Activated CD8-positive, alpha-beta T cell treated with anti-CD3 and anti-CD28 coated beads, Interleukin-2, amount 10 ng/mL, durations not matched to agents 7 days and 5 days (primary cell): ENCODE measurements around the gene ANKFY1. TPM values are rescaled to one million over a fixed set of nuclear protein-coding genes. Genes with fewer than 3 reads are reported as not detected.

Source experiments
- ATAC-seq: fragments of 150-1000 bp; cut with Tn5 transposase; one replicate; pipeline ENCODE4 v1.10.0; 2021; ENCODE audit warnings: moderate library complexity
- CTCF ChIA-PET: fragments of 350-600 bp; sonication (Branson Sonifier 250); formaldehyde crosslinking; loops from one replicate; lab custom pipeline; 2021; ENCODE audit warnings: antibody characterized with exemption; lab: Charles Lee
- POLR2A ChIA-PET: fragments of 350-600 bp; sonication (Branson Sonifier 250); formaldehyde crosslinking; loops from one replicate; lab custom pipeline; 2021; ENCODE audit warnings: antibody characterized with exemption; lab: Charles Lee
- DNase-seq: peaks from one replicate; pipeline ENCODE4 v3.0.0-alpha.2; 2020
- H3K27ac Mint-ChIP-seq: one replicate; pipeline ENCODE4 v1.8.0; 2021; ENCODE audit warnings: mild to moderate bottlenecking, mixed read lengths
- H3K27me3 Mint-ChIP-seq: one replicate; pipeline ENCODE4 v1.8.0; 2021; ENCODE audit warnings: low read depth, mixed read lengths
- H3K36me3 Mint-ChIP-seq: one replicate; pipeline ENCODE4 v1.8.0; 2021; ENCODE audit warnings: low read depth, mixed read lengths
- H3K4me1 Mint-ChIP-seq: one replicate; pipeline ENCODE4 v1.8.0; 2021; ENCODE audit warnings: low read depth, mixed read lengths
- H3K4me3 Mint-ChIP-seq: one replicate; pipeline ENCODE4 v1.8.0; 2021; ENCODE audit warnings: mild to moderate bottlenecking, mixed read lengths
- H3K9me3 Mint-ChIP-seq: one replicate; pipeline ENCODE4 v1.8.0; 2022; ENCODE audit warnings: mixed read lengths; ENCODE audit not compliant: insufficient read depth
- total RNA-seq, 2 experiments: library from RNA; stranded (reverse); gene quantifications; one replicate each; pipeline ENCODE4 v1.2.3, GENCODE V29; 2021

Gene ANKFY1
- total RNA-seq, 2 experiments from 2014 or later, result 78.9 to 81.9 TPM

DNA sequence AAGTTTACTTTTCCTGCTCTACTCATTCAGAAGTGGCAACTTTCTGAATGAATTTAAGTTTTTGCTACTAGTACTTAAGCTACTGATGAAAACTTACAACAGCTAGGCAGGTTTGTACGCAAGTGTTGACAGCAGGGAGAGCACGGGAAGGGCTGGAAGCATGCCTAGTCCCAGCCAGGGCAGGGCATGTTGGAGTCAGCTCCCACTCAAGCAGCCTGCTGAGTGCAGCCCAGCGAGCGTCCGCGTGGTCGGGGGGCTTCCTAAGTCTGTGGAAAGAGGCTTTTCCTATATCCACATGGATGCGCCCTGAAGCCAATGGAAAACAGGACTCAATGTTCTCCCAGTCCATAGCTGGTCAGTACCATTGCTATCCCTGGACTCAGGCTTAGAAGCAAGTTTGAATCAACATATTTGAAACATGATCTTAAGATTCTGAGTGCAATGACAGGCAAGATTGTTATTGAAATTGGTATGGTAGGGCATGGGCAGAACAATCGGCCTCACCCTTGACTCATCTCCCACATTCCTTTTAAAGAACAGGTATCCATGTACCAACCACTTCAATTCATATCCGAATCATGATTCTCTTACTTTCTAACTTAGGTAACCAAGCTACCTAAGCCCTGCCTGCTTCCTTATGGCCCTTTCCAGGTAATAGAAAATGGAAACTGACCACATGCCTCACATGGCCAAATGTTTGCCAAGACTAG, 98.3 kb downstream of the ANKFY1 start:
- H3K36me3 Mint-ChIP-seq, result peaks cover 48% of the 10 kb centered on the region
- peaks cover 6% of the 10 kb centered on the region for H3K4me1 Mint-ChIP-seq
- H3K27me3 Mint-ChIP-seq, result no peaks in the 10 kb centered on the region
- no peaks in the 10 kb centered on the region for H3K9me3 Mint-ChIP-seq
- ChIA-PET POLR2A (interaction anchor here (1.5 to 2.4 kb wide), 2 partner anchors 10 to 22 kb away, joined by 7 to 9 read pairs; no protein-coding TSS in a partner anchor), CTCF (interaction anchor here (0.9 kb wide), 1 partner anchor 35 kb away, joined by 3 read pairs; no protein-coding TSS in a partner anchor)
- H3K4me3 Mint-ChIP-seq, result no peak overlapping the region
- DNase-seq, result no peak
- ATAC-seq, result no peak
- H3K27ac Mint-ChIP-seq, result no peak overlapping the region

DNA sequence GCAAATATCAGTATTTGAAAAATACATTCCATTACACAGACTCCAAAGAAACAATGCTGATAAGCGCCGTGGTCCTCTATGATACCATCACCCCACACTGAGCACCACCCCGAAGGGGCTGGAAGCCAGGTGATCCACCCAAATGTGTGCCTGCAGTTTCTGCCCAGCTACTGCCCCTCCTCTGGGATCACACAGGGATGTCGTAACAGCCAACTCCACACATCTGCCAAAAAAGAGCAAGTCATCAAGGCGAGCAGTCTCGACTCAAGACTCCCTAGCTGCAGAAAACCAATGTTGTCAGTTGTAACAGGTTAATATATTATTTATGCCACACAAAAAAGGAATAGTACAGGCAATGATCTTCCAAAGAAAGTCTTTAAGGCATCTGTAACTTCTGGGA, 99.8 kb downstream of the ANKFY1 start:
- ATAC-seq, result no peak
- Mint-ChIP-seq H3K4me1 (peaks cover 6% of the 10 kb centered on the region), H3K9me3 (no peaks in the 10 kb centered on the region), H3K27me3 (no peaks in the 10 kb centered on the region), H3K4me3 (no peak overlapping the region), H3K27ac (no peak overlapping the region), H3K36me3 (peaks cover 33% of the 10 kb centered on the region)
- no peak for DNase-seq
- POLR2A ChIA-PET, result no interaction called here
- CTCF ChIA-PET, result interaction anchor here (1.1 kb wide), 1 partner anchor 19 kb away, joined by 3 read pairs; no protein-coding TSS in a partner anchor

DNA sequence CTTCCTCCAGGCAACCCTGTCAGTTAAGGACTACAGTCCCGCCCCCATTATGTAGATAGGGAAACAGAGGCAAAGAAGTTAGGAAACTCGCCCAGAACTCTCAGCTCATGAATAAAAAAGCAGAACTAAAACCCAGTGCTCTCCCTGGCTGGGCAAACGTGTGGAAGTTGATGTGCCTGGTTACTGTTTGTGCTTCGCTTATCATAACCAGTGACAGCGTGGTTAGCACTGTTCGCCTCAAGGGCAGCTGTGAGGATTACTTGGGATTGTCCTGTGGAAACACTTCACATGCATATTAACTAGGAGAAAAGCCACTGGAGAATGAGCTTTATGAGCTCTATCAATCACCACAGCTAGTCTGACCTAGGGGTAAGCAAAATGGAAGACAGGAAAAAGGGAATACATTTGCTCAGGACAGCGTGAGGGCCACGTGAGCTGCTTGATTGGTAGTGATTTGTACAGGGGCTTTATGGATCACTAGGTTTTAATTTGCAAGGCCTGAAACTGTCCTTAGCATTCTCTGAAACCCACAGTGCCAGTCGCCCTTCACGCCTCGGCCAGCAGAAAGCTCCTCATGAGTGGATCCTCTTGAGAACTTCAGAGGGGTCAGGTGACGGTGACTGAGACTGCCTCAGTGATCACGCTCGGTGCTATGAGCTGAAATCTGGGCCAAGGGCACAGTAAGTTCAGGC, 100.9 kb downstream of the ANKFY1 start:
- CTCF ChIA-PET, result interaction anchor here (1.1 to 1.7 kb wide), 2 partner anchors 14 to 18 kb away, joined by 3 to 4 read pairs; no protein-coding TSS in a partner anchor
- POLR2A ChIA-PET, result interaction anchor here (0.5 to 1.9 kb wide), 4 partner anchors 9 to 1749 kb away, joined by 3 to 6 read pairs (median 4); partner anchors contain the start of genes CYB5D2 and ZZEF1
- no peak for ATAC-seq
- Mint-ChIP-seq H3K27ac (no peak overlapping the region), H3K36me3 (peaks cover 31% of the 10 kb centered on the region), H3K4me3 (no peak overlapping the region), H3K9me3 (no peaks in the 10 kb centered on the region), H3K27me3 (no peaks in the 10 kb centered on the region), H3K4me1 (peaks cover 6% of the 10 kb centered on the region)
- DNase-seq, result no peak

DNA sequence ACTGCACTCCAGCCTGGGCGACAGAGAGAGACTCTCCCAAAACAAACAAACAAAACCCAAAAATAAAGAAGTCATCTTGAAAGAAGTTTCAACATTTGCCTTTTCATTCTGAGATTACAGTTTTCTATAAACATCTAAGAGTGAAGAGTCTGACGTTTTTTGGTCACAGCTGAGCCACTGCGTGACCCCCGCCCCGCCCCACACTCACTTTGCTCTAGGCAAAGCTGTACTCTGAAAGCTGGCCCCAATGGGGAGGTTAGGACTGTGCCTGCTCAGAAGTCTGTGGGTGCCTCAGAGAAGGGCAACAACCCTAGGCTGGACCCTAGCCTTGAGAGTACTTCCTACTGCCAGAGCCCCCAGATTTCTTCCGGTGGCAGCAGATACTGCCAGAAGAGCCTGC, 101.5 kb downstream of the ANKFY1 start:
- Mint-ChIP-seq H3K4me3 (no peak overlapping the region), H3K9me3 (no peaks in the 10 kb centered on the region), H3K36me3 (peaks cover 25% of the 10 kb centered on the region), H3K27ac (peak overlapping the region; percentile 51), H3K4me1 (peaks cover 6% of the 10 kb centered on the region), H3K27me3 (no peaks in the 10 kb centered on the region)
- CTCF ChIA-PET, result interaction anchor here (1.7 kb wide), 1 partner anchor 14 kb away, joined by 4 read pairs; no protein-coding TSS in a partner anchor
- ATAC-seq (no peak), DNase-seq (no peak)
- POLR2A ChIA-PET, result interaction anchor here (1.3 to 1.9 kb wide), 3 partner anchors 9 to 20 kb away, joined by 4 to 6 read pairs (median 5); partner anchors contain the start of genes CYB5D2 and ZZEF1

DNA sequence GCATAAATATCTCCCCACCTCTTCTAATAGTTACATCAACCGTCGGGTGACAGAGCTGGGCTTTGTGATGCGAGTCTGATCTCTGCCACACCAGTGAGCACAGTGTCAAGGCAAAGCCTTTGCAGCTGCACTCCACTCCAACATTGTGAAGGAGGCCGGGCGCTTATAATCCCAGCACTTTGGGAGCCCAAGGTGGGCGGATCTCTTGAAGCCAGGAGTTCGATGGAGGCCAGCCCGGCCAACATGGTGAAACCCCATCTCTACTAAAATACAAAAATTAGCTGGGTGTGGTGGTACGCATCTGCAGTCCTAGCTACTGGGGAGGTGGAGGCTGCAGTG, 101.8 kb downstream of the ANKFY1 start:
- H3K27me3 Mint-ChIP-seq, result no peaks in the 10 kb centered on the region
- POLR2A ChIA-PET, result interaction anchor here (1.4 to 1.9 kb wide), 2 partner anchors 8 to 19 kb away, joined by 4 to 6 read pairs; partner anchors contain the start of genes CYB5D2 and ZZEF1

DNA sequence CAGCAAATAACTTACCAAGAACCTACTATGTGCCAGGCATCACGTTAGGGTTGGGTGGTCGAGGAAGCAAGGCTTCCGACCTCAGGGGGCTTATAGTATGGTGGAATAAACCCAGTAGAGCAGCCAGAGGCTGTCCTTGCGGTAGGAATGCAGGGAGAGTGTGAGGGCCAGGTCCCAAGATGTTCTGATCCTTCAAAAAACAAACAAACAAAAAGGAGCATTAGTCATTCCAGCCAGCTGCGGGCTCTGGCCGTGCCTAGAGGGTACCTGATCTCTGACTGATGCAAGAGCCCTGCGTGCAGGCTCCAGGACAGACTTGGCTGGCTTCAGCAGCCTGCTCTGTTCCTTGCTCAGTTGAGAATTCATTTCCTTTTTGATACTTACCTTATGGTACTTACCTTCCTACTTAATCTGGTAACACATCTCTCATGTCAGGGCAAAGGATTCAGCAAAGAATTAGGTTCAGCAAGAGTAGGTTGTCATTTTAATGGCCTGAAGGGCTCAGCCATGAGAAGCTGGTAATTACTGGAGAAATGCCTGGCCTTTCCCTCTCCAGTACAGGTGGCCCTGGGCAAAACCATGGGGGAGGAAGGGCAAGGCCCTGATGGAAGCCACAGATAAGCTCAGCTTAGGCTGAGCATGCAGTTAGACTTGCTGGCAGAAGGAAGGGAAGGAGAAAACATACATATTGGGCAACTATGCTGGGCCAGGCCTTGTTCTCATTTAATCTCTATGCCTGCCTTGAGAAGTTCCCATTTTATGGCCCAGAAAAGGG, 102.4 kb downstream of the ANKFY1 start:
- ChIA-PET CTCF (interaction anchor here (1.7 kb wide), 1 partner anchor 15 kb away, joined by 4 read pairs; no protein-coding TSS in a partner anchor), POLR2A (interaction anchor here (1.9 kb wide), 1 partner anchor 19 kb away, joined by 6 read pairs; the partner anchor contains the start of genes CYB5D2 and ZZEF1)
- DNase-seq, result no peak
- Mint-ChIP-seq H3K4me3 (no peak overlapping the region), H3K27me3 (no peaks in the 10 kb centered on the region), H3K4me1 (peaks cover 6% of the 10 kb centered on the region), H3K9me3 (no peaks in the 10 kb centered on the region), H3K27ac (peak overlapping the region; percentile 43), H3K36me3 (peaks cover 17% of the 10 kb centered on the region)
- ATAC-seq, result no peak

More for the DNA sequence above, 101.8 kb downstream of the ANKFY1 start:
- no peak for ATAC-seq
- Mint-ChIP-seq H3K36me3 (peaks cover 21% of the 10 kb centered on the region), H3K4me3 (no peak overlapping the region), H3K9me3 (no peaks in the 10 kb centered on the region), H3K4me1 (peaks cover 6% of the 10 kb centered on the region), H3K27ac (peak overlapping the region; percentile 51)
- CTCF ChIA-PET, result interaction anchor here (1.7 kb wide), 1 partner anchor 15 kb away, joined by 4 read pairs; no protein-coding TSS in a partner anchor
- DNase-seq, result no peak

DNA sequence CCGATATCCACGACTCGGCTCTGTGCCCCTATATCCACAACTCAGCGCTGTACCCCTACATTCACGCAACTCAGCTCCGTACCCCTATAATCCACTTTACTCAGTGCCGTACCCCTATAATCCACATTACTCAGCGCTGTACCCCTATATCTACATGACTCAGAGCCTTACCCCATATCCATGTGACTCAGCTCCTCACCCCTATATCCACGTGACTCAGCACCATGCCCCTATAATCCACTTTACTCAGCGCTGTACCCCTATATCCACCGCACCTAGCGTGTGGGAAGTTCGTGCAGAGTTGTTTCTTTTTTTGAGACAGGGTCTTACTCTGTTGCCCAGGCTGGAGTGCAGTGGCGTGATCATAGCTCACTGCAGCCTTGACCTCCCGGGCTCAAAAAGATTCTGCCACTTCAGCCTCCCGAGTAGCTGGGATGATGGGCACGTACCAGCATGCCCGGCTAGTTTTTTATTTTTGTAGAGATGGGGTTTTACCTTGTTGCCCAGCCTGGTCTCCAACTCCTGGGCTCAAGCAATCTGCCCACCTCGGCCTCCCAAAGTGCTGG, 103.4 kb downstream of the ANKFY1 start:
- POLR2A ChIA-PET, result interaction anchor here (0.6 to 1.1 kb wide), 2 partner anchors 17 to 63 kb away, joined by 3 read pairs; partner anchors contain the start of gene CYB5D2
- Mint-ChIP-seq H3K36me3 (peaks cover 9% of the 10 kb centered on the region), H3K4me1 (peaks cover 6% of the 10 kb centered on the region), H3K4me3 (no peak overlapping the region), H3K27me3 (no peaks in the 10 kb centered on the region), H3K9me3 (no peaks in the 10 kb centered on the region), H3K27ac (no peak overlapping the region)
- ATAC-seq (no peak), DNase-seq (no peak)
- CTCF ChIA-PET, result no interaction called here

DNA sequence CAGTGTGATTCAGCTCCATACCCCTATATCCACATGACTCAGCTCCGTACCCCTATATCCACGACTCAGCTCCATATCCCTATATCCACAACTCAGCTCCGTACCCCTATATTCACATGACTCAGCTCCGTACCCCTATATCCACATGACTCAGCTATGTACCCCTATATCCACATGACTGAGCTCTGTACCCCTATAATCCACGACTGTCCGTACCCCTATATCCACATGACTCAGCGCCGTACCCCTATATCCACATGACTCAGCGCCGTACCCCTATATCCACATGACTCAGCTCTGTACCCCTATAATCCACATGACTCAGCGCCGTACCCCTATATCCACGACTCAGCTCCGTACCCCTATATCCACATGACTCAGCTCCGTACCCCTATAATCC, 104.0 kb downstream of the ANKFY1 start:
- Mint-ChIP-seq H3K4me1 (peaks cover 6% of the 10 kb centered on the region), H3K27me3 (no peaks in the 10 kb centered on the region), H3K36me3 (peaks cover 5% of the 10 kb centered on the region), H3K27ac (no peak overlapping the region), H3K9me3 (no peaks in the 10 kb centered on the region), H3K4me3 (no peak overlapping the region)
- ATAC-seq, result no peak
- DNase-seq, result no peak
- ChIA-PET POLR2A (interaction anchor here (0.6 to 1.1 kb wide), 3 partner anchors 15 to 63 kb away, joined by 3 to 4 read pairs (median 3); partner anchors contain the start of gene CYB5D2), CTCF (interaction anchor here (0.5 kb wide), 1 partner anchor 320 kb away, joined by 3 read pairs; no protein-coding TSS in a partner anchor)

DNA sequence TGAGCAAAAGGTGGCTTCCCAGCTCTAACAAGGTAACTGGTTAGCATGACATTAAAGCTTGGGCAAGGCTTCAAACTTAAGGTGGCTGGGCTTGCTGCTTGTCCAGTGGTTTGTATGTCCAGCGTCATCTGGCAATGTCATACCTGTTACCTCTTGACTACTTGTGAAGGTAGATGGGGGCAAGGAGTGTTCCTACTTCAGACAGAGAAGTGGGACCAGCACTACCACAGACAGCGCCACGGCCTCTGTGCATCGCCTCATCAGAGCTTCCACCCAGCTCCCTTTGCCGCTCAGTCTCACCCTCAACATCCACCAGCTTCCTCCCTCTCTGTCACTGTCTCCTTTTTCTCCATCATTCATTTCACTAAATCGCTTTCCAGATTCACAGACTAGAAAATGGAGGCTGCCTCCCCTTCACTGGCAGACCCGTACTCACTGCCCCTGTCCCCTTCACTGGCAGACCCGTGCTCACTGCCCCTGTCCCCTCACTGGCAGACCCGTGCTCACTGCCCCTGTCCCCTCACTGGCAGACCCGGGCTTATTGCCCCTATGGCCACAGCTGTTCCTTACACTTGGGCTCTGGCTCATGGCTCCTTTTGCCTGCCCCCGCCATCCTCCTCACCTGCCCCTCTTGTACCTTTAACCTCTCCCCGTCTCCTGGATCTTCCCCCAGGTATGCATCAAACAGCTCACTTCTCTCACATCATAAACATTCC, 106.0 kb downstream of the ANKFY1 start:
- ATAC-seq (no peak), DNase-seq (no peak)
- H3K9me3 Mint-ChIP-seq, result no peaks in the 10 kb centered on the region
- H3K4me1 Mint-ChIP-seq, result peaks cover 6% of the 10 kb centered on the region
- no peak overlapping the region for H3K4me3 Mint-ChIP-seq
- POLR2A ChIA-PET, result interaction anchor here (5.6 kb wide), 1 partner anchor 14 kb away, joined by 47 read pairs; the partner anchor contains the start of genes CYB5D2 and ZZEF1
- H3K27me3 Mint-ChIP-seq, result no peaks in the 10 kb centered on the region
- H3K36me3 Mint-ChIP-seq, result no peaks in the 10 kb centered on the region
- CTCF ChIA-PET, result interaction anchor here (1.1 kb wide), 1 partner anchor 245 kb away, joined by 3 read pairs; no protein-coding TSS in a partner anchor
- H3K27ac Mint-ChIP-seq, result no peak overlapping the region

DNA sequence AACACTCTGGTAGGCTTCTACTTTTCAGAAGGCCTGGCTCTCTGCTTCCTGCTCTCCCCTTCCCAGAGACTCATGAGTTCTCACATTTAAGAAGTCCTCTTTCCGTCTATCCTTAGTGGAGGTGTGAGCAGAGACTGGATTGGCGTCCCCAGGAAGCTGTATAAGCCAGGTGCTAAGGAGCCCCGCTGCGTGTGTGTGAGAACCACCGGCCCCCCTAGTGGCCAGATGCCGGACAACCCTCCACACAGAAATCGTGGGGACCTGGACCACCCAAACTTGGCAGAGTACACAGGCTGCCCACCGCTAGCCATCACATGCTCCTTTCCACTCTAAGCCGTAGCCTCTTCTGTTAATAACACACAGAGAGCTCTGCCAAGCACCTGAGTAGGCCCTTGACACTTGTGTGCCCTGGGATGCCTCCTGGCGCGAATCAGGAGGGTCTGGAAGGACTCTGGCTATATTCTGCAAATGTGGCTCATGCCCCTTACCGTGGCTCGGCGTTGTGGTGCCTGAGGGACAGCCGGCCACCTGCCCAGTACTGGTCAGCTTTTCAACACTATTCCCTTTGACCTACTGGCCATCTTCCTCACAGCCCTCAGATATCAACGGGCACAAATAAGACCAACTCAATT, 106.9 kb downstream of the ANKFY1 start:
- Mint-ChIP-seq H3K4me1 (peaks cover 6% of the 10 kb centered on the region), H3K36me3 (no peaks in the 10 kb centered on the region), H3K27me3 (no peaks in the 10 kb centered on the region), H3K4me3 (no peak overlapping the region), H3K27ac (no peak overlapping the region), H3K9me3 (no peaks in the 10 kb centered on the region)
- CTCF ChIA-PET, result interaction anchor here (0.5 to 1.1 kb wide), 2 partner anchors 204 to 246 kb away, joined by 3 read pairs; no protein-coding TSS in a partner anchor
- no peak for DNase-seq
- POLR2A ChIA-PET, result interaction anchor here (5.6 kb wide), 1 partner anchor 13 kb away, joined by 47 read pairs; the partner anchor contains the start of genes CYB5D2 and ZZEF1
- no peak for ATAC-seq
